ENCODE measurements around the gene YY2. TPM values are rescaled to one million over a fixed set of nuclear protein-coding genes. Genes with fewer than 3 reads are reported as not detected.

YY2 gene
- total and polyA plus RNA-seq, 9 of the 15 experiments (the other 6 are each of a cell fraction or from before 2014, with no cell fraction given) = 0.77 to 2.2 (median 1.1) TPM

DNA sequence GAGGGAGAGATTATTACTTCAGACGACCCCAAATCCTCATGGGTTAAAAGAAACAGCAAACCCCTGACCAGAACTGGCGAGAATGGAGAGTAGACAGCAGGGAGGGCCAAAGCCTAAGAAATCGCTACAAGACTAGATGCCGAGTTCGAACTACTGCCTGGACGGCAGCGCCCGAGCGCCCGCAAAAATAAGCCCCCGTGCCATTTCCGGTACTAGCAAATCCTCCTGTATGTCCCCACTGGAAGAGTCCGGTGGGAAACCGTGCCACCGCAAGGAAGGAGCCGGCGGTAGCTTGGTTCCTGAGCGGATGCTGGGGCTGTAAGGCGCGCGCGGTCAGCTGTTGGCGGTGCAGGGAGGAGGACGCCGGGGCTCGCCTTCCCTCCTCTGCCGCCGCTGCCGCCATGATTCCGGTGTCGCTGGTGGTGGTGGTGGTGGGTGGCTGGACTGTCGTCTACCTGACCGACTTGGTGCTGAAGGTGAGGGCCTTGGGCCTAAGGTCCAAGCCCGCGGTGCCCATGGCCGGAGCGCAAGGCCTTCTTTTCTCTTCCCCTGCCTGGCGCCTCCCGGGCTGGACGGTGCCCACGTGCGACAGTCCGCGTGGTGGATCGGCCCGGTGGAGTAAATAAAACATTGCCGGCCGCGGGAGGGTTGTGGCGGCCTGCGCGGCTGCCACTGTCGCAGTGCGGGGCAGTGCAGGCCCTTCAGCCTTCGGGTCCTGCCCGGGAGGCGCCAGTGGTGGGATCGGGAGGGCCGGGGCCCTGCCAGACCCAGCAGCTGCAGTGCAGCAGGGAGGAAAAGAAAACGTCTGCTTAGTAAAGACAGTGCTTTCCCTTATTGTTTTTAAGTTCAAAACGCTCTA is 16.2 kb upstream of the YY2 start, which contains the start of gene MBTPS2 (continued):
- TF ChIP-seq NKRF (IDR thresholded peaks at IDR 0.05; ENCODE audit: borderline replicate concordance) (peak; percentile 81), POLR2AphosphoS2 (IDR thresholded peaks at IDR 0.05; ENCODE audit: low read length) (no peak), CHAMP1 (IDR thresholded peaks at IDR 0.05) (peak; percentile 69; the same call in 1 of the 2 replicates), RFX1 (IDR thresholded peaks at IDR 0.05) (no peak), SRSF9 (IDR thresholded peaks at IDR 0.05; ENCODE audit: borderline replicate concordance, low read depth, low read length) (no peak), PML (IDR thresholded peaks at IDR 0.05; ENCODE audit: low read length) (peak; percentile 43; the same call in 1 of the 2 replicates), MAZ (CRISPR knock-in tag; conservative IDR thresholded peaks at IDR 0.05 in 1 of 2, IDR thresholded peaks at IDR 0.05 in 1 of 2) (peak in 1 of 2 experiments; percentile 78; a peak in 2 of 4 replicates), POLR2G (IDR thresholded peaks at IDR 0.05; ENCODE audit: low read depth, low read length) (peak; percentile 89), RREB1 (CRISPR knock-in tag; IDR thresholded peaks at IDR 0.05) (peak; percentile 75; the same call in 1 of the 2 replicates), NCOA1 (IDR thresholded peaks at IDR 0.05; ENCODE audit: low read depth) (peak; percentile 96), NONO (IDR thresholded peaks at IDR 0.05; ENCODE audit: low read depth in 2 of 2, low read length in 1 of 2) (0 out of 4 replicates have a peak, but pooled peaks of 1 of the 2 experiments have one; percentile 31), GATA2 (CRISPR knock-in tag; IDR thresholded peaks at IDR 0.05) (no peak), ZNF507 (tag; conservative IDR thresholded peaks at IDR 0.05) (no peak), CXXC5 (CRISPR knock-in tag; IDR thresholded peaks at IDR 0.05) (peak; percentile 64)
- TF ChIP-seq, protein P1, sequence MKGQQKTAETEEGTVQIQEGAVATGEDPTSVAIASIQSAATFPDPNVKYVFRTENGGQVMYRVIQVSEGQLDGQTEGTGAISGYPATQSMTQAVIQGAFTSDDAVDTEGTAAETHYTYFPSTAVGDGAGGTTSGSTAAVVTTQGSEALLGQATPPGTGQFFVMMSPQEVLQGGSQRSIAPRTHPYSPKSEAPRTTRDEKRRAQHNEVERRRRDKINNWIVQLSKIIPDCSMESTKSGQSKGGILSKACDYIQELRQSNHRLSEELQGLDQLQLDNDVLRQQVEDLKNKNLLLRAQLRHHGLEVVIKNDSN (CRISPR knock-in tag; IDR thresholded peaks at IDR 0.05) = no peak

Data from K562 (cell line).